ENCODE results near the gene KEL.

DNA sequence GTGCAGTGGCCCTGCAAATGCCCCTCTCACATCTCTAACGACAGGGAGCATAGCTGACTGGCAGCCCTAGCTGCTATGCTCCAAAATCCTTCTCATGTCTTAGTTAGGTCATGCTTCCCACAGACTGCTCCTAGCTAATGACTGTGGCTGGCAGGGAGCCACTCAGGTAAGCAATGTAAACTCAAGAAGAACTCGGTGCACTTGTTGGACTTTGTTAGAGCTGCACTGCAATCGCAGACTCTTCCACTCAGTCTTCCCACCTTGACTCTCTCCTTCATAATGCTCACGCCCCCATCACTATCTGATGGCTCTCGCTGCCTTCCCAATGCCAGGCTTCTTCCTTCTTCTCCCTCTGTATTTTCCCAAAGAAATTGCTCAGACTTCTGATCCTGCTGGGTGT lies 40.7 kb upstream of the KEL start:
- TF ChIP-seq, protein P1, sequence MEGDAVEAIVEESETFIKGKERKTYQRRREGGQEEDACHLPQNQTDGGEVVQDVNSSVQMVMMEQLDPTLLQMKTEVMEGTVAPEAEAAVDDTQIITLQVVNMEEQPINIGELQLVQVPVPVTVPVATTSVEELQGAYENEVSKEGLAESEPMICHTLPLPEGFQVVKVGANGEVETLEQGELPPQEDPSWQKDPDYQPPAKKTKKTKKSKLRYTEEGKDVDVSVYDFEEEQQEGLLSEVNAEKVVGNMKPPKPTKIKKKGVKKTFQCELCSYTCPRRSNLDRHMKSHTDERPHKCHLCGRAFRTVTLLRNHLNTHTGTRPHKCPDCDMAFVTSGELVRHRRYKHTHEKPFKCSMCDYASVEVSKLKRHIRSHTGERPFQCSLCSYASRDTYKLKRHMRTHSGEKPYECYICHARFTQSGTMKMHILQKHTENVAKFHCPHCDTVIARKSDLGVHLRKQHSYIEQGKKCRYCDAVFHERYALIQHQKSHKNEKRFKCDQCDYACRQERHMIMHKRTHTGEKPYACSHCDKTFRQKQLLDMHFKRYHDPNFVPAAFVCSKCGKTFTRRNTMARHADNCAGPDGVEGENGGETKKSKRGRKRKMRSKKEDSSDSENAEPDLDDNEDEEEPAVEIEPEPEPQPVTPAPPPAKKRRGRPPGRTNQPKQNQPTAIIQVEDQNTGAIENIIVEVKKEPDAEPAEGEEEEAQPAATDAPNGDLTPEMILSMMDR (IDR thresholded peaks at IDR 0.05; ENCODE audit: insufficient read depth, low read length, poor library complexity, severe bottlenecking), result no peak
- no peak for TF ChIP-seq EZH2phosphoT487 (conservative IDR thresholded peaks at IDR 0.05; ENCODE audit: low read length)
